ENCODE data around the gene MATCAP1. TPM values are rescaled to one million over a fixed set of nuclear protein-coding genes. Genes with fewer than 3 reads are reported as not detected.

Gene MATCAP1
- total RNA-seq, 3 donors from 2014 or later (not counting 1 experiment from before 2014, with no cell fraction given): 7.2 to 12.6 (median 10.9) TPM

- Histone ChIP-seq H3K4me3 (ENCODE audit: low read length) (no peak overlapping the region), H3K27me3 (ENCODE audit: control insufficient read depth, insufficient read depth, low read length) (no peaks in the 10 kb centered on the region), H3K4me1 (ENCODE audit: control insufficient read depth, insufficient read depth, low read length) (no peaks in the 10 kb centered on the region), H3K36me3 (ENCODE audit: control insufficient read depth, insufficient read depth, low read length) (peaks cover 42% of the 10 kb centered on the region), H3K27ac (ENCODE audit: low read length) (no peak overlapping the region), H3K9me3 (ENCODE audit: control insufficient read depth, insufficient read depth, low read length) (no peaks in the 10 kb centered on the region)
- TF ChIP-seq CTCF (IDR thresholded peaks at IDR 0.05): no peak
- WGBS (ENCODE audit: insufficient coverage): 97% methylated on average over 3 of the region's 3 CpGs
- Mint-ChIP-seq H3K27ac (no peak overlapping the region), H3K4me1 (peaks cover 0 to 4% of the 10 kb centered on the region in 2 donors), H3K36me3 (no peaks in the 10 kb centered on the region), H3K27me3 (ENCODE audit: low read depth in 2 of 2) (no peaks in the 10 kb centered on the region), H3K9me3 (no peaks in the 10 kb centered on the region), H3K4me3 (no peak overlapping the region)
- intact Hi-C loops (cut with micrococcal nuclease): no loop called here
- no peak for ATAC-seq
- no peak for DNase-seq
Measured at GRCh38 chr16:67129422-67129821, 54.3 kb downstream of the MATCAP1 start.

GRCh38 chr16:67128887-67129286 is 54.9 kb downstream of the MATCAP1 start:
- H3K36me3 ChIP-seq (ENCODE audit: control insufficient read depth, insufficient read depth, low read length): peaks cover 41% of the 10 kb centered on the region
- WGBS (ENCODE audit: insufficient coverage): 95% methylated on average over 3 of the region's 3 CpGs
- no peak overlapping the region for H3K27ac ChIP-seq (ENCODE audit: low read length)
- no peaks in the 10 kb centered on the region for H3K27me3 ChIP-seq (ENCODE audit: control insufficient read depth, insufficient read depth, low read length)
- H3K4me3 Mint-ChIP-seq: no peak overlapping the region
- intact Hi-C loops (cut with micrococcal nuclease): no loop called here
- no peak for DNase-seq
- H3K4me1 Mint-ChIP-seq: peaks cover 0 to 4% of the 10 kb centered on the region in 2 donors
- H3K36me3 Mint-ChIP-seq: peaks cover under 1% of the 10 kb centered on the region
- H3K4me3 ChIP-seq (ENCODE audit: low read length): no peak overlapping the region
- no peaks in the 10 kb centered on the region for H3K27me3 Mint-ChIP-seq (ENCODE audit: low read depth in 2 of 2)
- TF ChIP-seq CTCF (IDR thresholded peaks at IDR 0.05): no peak
- H3K4me1 ChIP-seq (ENCODE audit: control insufficient read depth, insufficient read depth, low read length): no peaks in the 10 kb centered on the region
- no peak for ATAC-seq
- no peaks in the 10 kb centered on the region for H3K9me3 Mint-ChIP-seq
- H3K9me3 ChIP-seq (ENCODE audit: control insufficient read depth, insufficient read depth, low read length): no peaks in the 10 kb centered on the region
- H3K27ac Mint-ChIP-seq: no peak overlapping the region

- no peaks in the 10 kb centered on the region for H3K9me3 Mint-ChIP-seq
- H3K4me3 Mint-ChIP-seq: no peak overlapping the region
- no peaks in the 10 kb centered on the region for H3K27me3 Mint-ChIP-seq (ENCODE audit: low read depth in 2 of 2)
- H3K36me3 Mint-ChIP-seq: peaks cover 6% of the 10 kb centered on the region
- Histone ChIP-seq H3K36me3 (ENCODE audit: control insufficient read depth, insufficient read depth, low read length) (peaks cover 43% of the 10 kb centered on the region), H3K4me3 (ENCODE audit: low read length) (no peak overlapping the region), H3K9me3 (ENCODE audit: control insufficient read depth, insufficient read depth, low read length) (no peaks in the 10 kb centered on the region), H3K4me1 (ENCODE audit: control insufficient read depth, insufficient read depth, low read length) (no peaks in the 10 kb centered on the region), H3K27me3 (ENCODE audit: control insufficient read depth, insufficient read depth, low read length) (no peaks in the 10 kb centered on the region), H3K27ac (ENCODE audit: low read length) (no peak overlapping the region)
- H3K4me1 Mint-ChIP-seq: peaks cover 0 to 4% of the 10 kb centered on the region in 2 donors
- no peak for ATAC-seq
- intact Hi-C loops (cut with micrococcal nuclease): no loop called here
- H3K27ac Mint-ChIP-seq: no peak overlapping the region
- no peak for DNase-seq
- TF ChIP-seq CTCF (IDR thresholded peaks at IDR 0.05): no peak
Measured at GRCh38 chr16:67128417-67128816, 55.3 kb downstream of the MATCAP1 start.

Other genes starting within 250 kb of the MATCAP1 start
- gene CIAO2B, start 249.6 kb downstream of the MATCAP1 start, total RNA-seq: 10 to 100 TPM; 57.2 to 62.8 (median 60.0) TPM
- 10 to 100 TPM; 26.9 to 33.6 (median 33.1) TPM for gene CES2, start 248.4 kb downstream of the MATCAP1 start, total RNA-seq
- under 1 TPM; 0.19 to 0.95 (median 0.27) TPM for gene CES3, start 222.7 kb downstream of the MATCAP1 start, total RNA-seq
- gene CES4A, start 195.4 kb downstream of the MATCAP1 start, total RNA-seq: 1 to 10 TPM; 7.5 to 9.0 (median 8.8) TPM
- 100 to 1,000 TPM in 1 of 3 donors, 10 to 100 TPM in 2; 96.1 to 102 (median 97.2) TPM for gene CBFB, start 154.8 kb downstream of the MATCAP1 start, total RNA-seq
- gene PHAF1, start 74.0 kb downstream of the MATCAP1 start, total RNA-seq: 10 to 100 TPM; 17.0 to 22.4 (median 22.0) TPM
- 1 to 10 TPM in 2 of 3 donors, under 1 TPM in 1; 0.80 to 1.3 (median 1.0) TPM for gene B3GNT9, start 33.0 kb downstream of the MATCAP1 start, total RNA-seq
- gene TRADD, start 24.1 kb downstream of the MATCAP1 start, total RNA-seq: 10 to 100 TPM; 15.2 to 27.5 (median 26.8) TPM
- gene FBXL8, start 24.0 kb downstream of the MATCAP1 start, total RNA-seq: 1 to 10 TPM; 5.2 to 8.3 (median 6.3) TPM
- 1 to 10 TPM; 6.9 to 8.3 (median 7.3) TPM for gene HSF4, start 19.2 kb downstream of the MATCAP1 start, total RNA-seq
- 1 to 10 TPM in 2 of 3 donors, under 1 TPM in 1; 0.88 to 1.3 (median 1.3) TPM for gene NOL3, start 13.4 kb downstream of the MATCAP1 start, total RNA-seq
- gene EXOC3L1, start 6.2 kb upstream of the MATCAP1 start, total RNA-seq: not detected
- 10 to 100 TPM; 57.6 to 91.7 (median 74.5) TPM for gene E2F4, start 8.2 kb upstream of the MATCAP1 start, total RNA-seq
- gene ELMO3, start 15.2 kb upstream of the MATCAP1 start, total RNA-seq: 1 to 10 TPM; 1.9 to 3.3 (median 2.3) TPM
- 10 to 100 TPM; 34.5 to 39.2 (median 36.7) TPM for gene TMEM208, start 43.2 kb upstream of the MATCAP1 start, total RNA-seq
- gene FHOD1, start 63.5 kb upstream of the MATCAP1 start, total RNA-seq: 10 to 100 TPM; 79.3 to 96.8 (median 89.2) TPM
- 1 to 10 TPM; 1.2 to 2.6 (median 1.6) TPM for gene SLC9A5, start 65.0 kb upstream of the MATCAP1 start, total RNA-seq
- gene PLEKHG4, start 95.6 kb upstream of the MATCAP1 start, total RNA-seq: 10 to 100 TPM in 1 of 3 donors, 1 to 10 TPM in 2; 6.8 to 14.7 (median 8.5) TPM
- gene KCTD19, start 142.8 kb upstream of the MATCAP1 start, total RNA-seq: not detected
- gene LRRC36, start 142.9 kb upstream of the MATCAP1 start, total RNA-seq: not detected
- 1 to 10 TPM in 2 of 3 donors, under 1 TPM in 1; 0.66 to 3.0 (median 1.4) TPM for gene TPPP3, start 209.5 kb upstream of the MATCAP1 start, total RNA-seq
- gene ZDHHC1, start 232.5 kb upstream of the MATCAP1 start, total RNA-seq: 1 to 10 TPM in 2 of 3 donors, under 1 TPM in 1; 0.88 to 2.5 (median 1.8) TPM
- gene HSD11B2, start 247.2 kb upstream of the MATCAP1 start, total RNA-seq: not detected

Data from natural killer cell (primary cell).